MM.1S (cell line): ENCODE measurements around the gene PRPF6.

Experiments used
- CTCF ChIP-seq: fragments of 300-600 bp; sonication (generic); IDR thresholded peaks from 2 replicates; pipeline ENCODE4 v1.5.1; 2016; ENCODE audit warnings: antibody characterized with exemption, low read length, mixed read lengths
- EZH2 ChIP-seq: fragments of 300-600 bp; sonication (generic); optimal IDR thresholded peaks from 2 replicates; pipeline ENCODE3; 2017; ENCODE audit warnings: low read depth, mild to moderate bottlenecking, antibody characterized with exemption, low read length, mixed read lengths
- EZH2phosphoT487 ChIP-seq: fragments of 300-600 bp; sonication (generic); IDR thresholded peaks from 2 replicates; pipeline ENCODE4 v1.6.1; 2018; ENCODE audit warnings: antibody characterized with exemption, low read length

GRCh38 chr20:64045346-64046011 lies 64.5 kb downstream of the PRPF6 start:
- no peak for TF ChIP-seq CTCF
- TF ChIP-seq EZH2phosphoT487: no peak
- no peak for TF ChIP-seq EZH2
